Measurements from ENCODE around the gene MGST2. TPM values are rescaled to one million over a fixed set of nuclear protein-coding genes. Genes with fewer than 3 reads are reported as not detected.

Gene MGST2
- total RNA-seq, 4 donors from 2014 or later = 34.0 to 117 (median 78.7) TPM

GRCh38 chr4:139725236-139725635 lies 59.6 kb downstream of the MGST2 start:
- intact Hi-C loops (cut with DNase I) = no loop called here

GRCh38 chr4:139726615-139727014 lies 61.0 kb downstream of the MGST2 start:
- WGBS, 2 donors = 98% methylated on average over 3 of the region's 3 CpGs
- Histone ChIP-seq H3K4me1 (peaks cover 0 to 8% of the 10 kb centered on the region in 2 donors), H3K4me3 (replicated peaks in 1 of 3) (no peak overlapping the region), H3K36me3 (no peaks in the 10 kb centered on the region), H3K27ac (no peak overlapping the region), H3K9me3 (no peaks in the 10 kb centered on the region), H3K27me3 (no peaks in the 10 kb centered on the region)
- no peak for TF ChIP-seq CTCF (IDR thresholded peaks at IDR 0.05)
- TF ChIP-seq POLR2A (IDR thresholded peaks at IDR 0.05) = no peak
- DNase-seq = no peak
- intact Hi-C loops (cut with DNase I) = no loop called here

More at GRCh38 chr4:139725236-139725635, 59.6 kb downstream of the MGST2 start:
- Histone ChIP-seq H3K4me1 (peaks cover 0 to 8% of the 10 kb centered on the region in 2 donors), H3K36me3 (no peaks in the 10 kb centered on the region), H3K9me3 (no peaks in the 10 kb centered on the region), H3K27ac (no peak overlapping the region), H3K4me3 (replicated peaks in 1 of 3) (no peak overlapping the region), H3K27me3 (no peaks in the 10 kb centered on the region)
- no peak for TF ChIP-seq POLR2A (IDR thresholded peaks at IDR 0.05)
- no peak for TF ChIP-seq CTCF (IDR thresholded peaks at IDR 0.05)
- 92 to 100% methylated on average over 2 of the region's 2 CpGs for WGBS, 2 donors
- no peak for DNase-seq

GRCh38 chr4:139728146-139728545 lies 62.5 kb downstream of the MGST2 start:
- H3K4me1 ChIP-seq = peaks cover 0 to 8% of the 10 kb centered on the region in 2 donors
- no peaks in the 10 kb centered on the region for H3K9me3 ChIP-seq
- H3K36me3 ChIP-seq = no peaks in the 10 kb centered on the region
- WGBS, 2 donors = 94 to 100% methylated on average over 4 of the region's 4 CpGs
- intact Hi-C loops (cut with DNase I) = no loop called here
- TF ChIP-seq POLR2A (IDR thresholded peaks at IDR 0.05) = no peak
- H3K4me3 ChIP-seq (replicated peaks in 1 of 3) = no peak overlapping the region
- no peak for DNase-seq
- H3K27me3 ChIP-seq = no peaks in the 10 kb centered on the region
- H3K27ac ChIP-seq = no peak overlapping the region

DNA sequence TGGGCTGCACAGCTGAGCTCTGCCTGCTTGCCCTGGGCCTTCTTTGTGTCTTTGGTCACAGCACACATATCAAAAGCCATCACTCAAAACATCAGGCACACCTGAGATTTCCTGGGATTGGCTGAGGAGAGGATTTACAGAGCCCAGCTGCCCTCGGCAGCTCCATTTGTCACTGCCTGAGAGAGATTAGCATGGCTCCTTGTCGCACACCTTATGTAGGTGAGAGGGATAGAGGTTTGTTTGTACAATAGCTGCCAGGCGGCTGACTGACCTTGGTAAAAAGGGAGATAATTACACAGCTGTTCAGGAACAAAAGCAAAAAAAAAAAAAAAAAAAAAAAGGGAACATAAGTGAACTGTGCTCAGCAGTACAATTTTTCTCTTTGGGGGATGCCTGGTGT lies 63.2 kb downstream of the MGST2 start:
- intact Hi-C loops (cut with DNase I) = no loop called here
- DNase-seq = no peak
- H3K9me3 ChIP-seq = no peaks in the 10 kb centered on the region
- no peaks in the 10 kb centered on the region for H3K27me3 ChIP-seq
- no peaks in the 10 kb centered on the region for H3K36me3 ChIP-seq
- 93 to 98% methylated on average over 3 of the region's 3 CpGs for WGBS, 2 donors
- TF ChIP-seq CTCF (IDR thresholded peaks at IDR 0.05) = no peak
- TF ChIP-seq POLR2A (IDR thresholded peaks at IDR 0.05) = no peak
- peaks cover 3 to 7% of the 10 kb centered on the region in 2 donors for H3K4me1 ChIP-seq
- H3K27ac ChIP-seq = no peak overlapping the region
- H3K4me3 ChIP-seq (replicated peaks in 1 of 3) = no peak overlapping the region

DNA sequence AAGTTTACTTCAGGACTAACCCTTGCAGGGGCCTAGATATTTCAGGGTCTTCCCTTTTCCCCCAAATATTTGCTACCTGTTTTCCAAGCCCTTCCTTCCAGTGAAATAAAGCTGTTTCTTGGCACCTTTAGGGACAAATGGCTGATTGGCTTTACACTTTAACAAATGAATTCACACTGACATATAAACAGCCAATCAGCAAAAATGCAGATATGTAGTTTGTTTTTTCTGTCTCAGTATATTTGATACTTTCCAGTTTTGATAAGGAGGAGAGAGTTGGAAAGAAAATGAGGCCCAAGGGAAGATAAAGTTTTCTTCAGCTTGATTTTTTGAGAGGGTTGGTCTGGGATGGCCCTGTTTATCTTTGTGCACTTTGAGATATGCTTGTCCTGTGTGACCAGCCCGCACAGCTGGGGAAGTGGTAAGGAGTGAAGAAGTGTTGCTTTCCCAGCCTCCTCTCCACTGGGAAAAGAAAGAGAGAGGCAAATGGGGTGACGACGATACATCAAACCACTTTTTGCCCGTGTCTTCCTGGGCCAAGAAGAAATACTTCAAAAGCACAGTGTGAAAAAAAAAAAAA lies 67.5 kb downstream of the MGST2 start:
- peaks cover 10 to 21% of the 10 kb centered on the region in 2 donors for H3K4me1 ChIP-seq
- TF ChIP-seq POLR2A (IDR thresholded peaks at IDR 0.05) (no peak), CTCF (IDR thresholded peaks at IDR 0.05) (no peak)
- WGBS, 2 donors = 57 to 68% methylated on average over 4 of the region's 4 CpGs
- no peak overlapping the region for H3K4me3 ChIP-seq (replicated peaks in 1 of 3)
- H3K27me3 ChIP-seq = no peaks in the 10 kb centered on the region
- no peak overlapping the region for H3K27ac ChIP-seq
- no peaks in the 10 kb centered on the region for H3K36me3 ChIP-seq
- no peak for DNase-seq
- intact Hi-C loops (cut with DNase I) = no loop called here
- no peaks in the 10 kb centered on the region for H3K9me3 ChIP-seq
